GM12874 (cell line): Measurements from ENCODE around the gene HDAC10.

Source experiments
- CTCF ChIP-seq: IDR thresholded peaks from 2 replicates; pipeline ENCODE4 v1.5.1; 2011; ENCODE audit warnings: low read depth, mild to moderate bottlenecking, control low read depth, low read length, moderate library complexity; ENCODE audit not compliant: insufficient read depth

Gene HDAC10

GRCh38 chr22:50216684-50217520 lies 34.2 kb downstream of the HDAC10 start:
- TF ChIP-seq CTCF: no peak

GRCh38 chr22:50216055-50216683 lies 34.9 kb downstream of the HDAC10 start:
- TF ChIP-seq CTCF: no peak

GRCh38 chr22:50215297-50216054 lies 35.6 kb downstream of the HDAC10 start:
- TF ChIP-seq CTCF: no peak

- no peak for TF ChIP-seq CTCF
Observed at GRCh38 chr22:50213263-50213662, 37.8 kb downstream of the HDAC10 start.

GRCh38 chr22:50211147-50211546 lies 39.9 kb downstream of the HDAC10 start:
- no peak for TF ChIP-seq CTCF

GRCh38 chr22:50210378-50211139 lies 40.5 kb downstream of the HDAC10 start:
- TF ChIP-seq CTCF: no peak
